Effector CD4-positive, alpha-beta T cell (primary cell): Measurements from ENCODE around the gene UNC5C.

Experiments
- DNase-seq: peaks from one replicate; pipeline ENCODE4 v3.0.0-alpha.2; 2020

Gene UNC5C

GRCh38 chr4:95546221-95546620 lies 2.6 kb downstream of the UNC5C start:
- no peak for DNase-seq

- no peak for DNase-seq
These were observed 3.2 kb downstream of the UNC5C start for GRCh38 chr4:95545546-95545945.

GRCh38 chr4:95544113-95545103 lies 4.4 kb downstream of the UNC5C start:
- no peak for DNase-seq

GRCh38 chr4:95541889-95542607 lies 6.7 kb downstream of the UNC5C start:
- no peak for DNase-seq

- no peak for DNase-seq
These were observed 7.7 kb downstream of the UNC5C start for GRCh38 chr4:95541094-95541493.

- DNase-seq, result no peak
These were observed 8.5 kb downstream of the UNC5C start for GRCh38 chr4:95540227-95540626.

GRCh38 chr4:95539106-95539505 lies 9.7 kb downstream of the UNC5C start:
- no peak for DNase-seq

- DNase-seq, result no peak
These were observed 10.8 kb downstream of the UNC5C start for GRCh38 chr4:95537863-95538488.

- DNase-seq, result no peak
These were observed 11.6 kb downstream of the UNC5C start for GRCh38 chr4:95537191-95537590.

- DNase-seq, result no peak
These were observed 12.1 kb downstream of the UNC5C start for GRCh38 chr4:95536650-95537049.

GRCh38 chr4:95535180-95535579 lies 13.6 kb downstream of the UNC5C start:
- DNase-seq, result no peak

GRCh38 chr4:95534032-95534431 lies 14.7 kb downstream of the UNC5C start:
- DNase-seq, result no peak

GRCh38 chr4:95533254-95533653 lies 15.5 kb downstream of the UNC5C start:
- no peak for DNase-seq

GRCh38 chr4:95532305-95532704 lies 16.5 kb downstream of the UNC5C start:
- DNase-seq, result no peak

GRCh38 chr4:95531141-95531540 lies 17.6 kb downstream of the UNC5C start:
- DNase-seq, result no peak

GRCh38 chr4:95529946-95530345 lies 18.8 kb downstream of the UNC5C start:
- DNase-seq, result no peak

GRCh38 chr4:95528388-95528948 lies 20.3 kb downstream of the UNC5C start:
- no peak for DNase-seq

- no peak for DNase-seq
These were observed 22.7 kb downstream of the UNC5C start for GRCh38 chr4:95526075-95526474.

- DNase-seq, result no peak
These were observed 24.0 kb downstream of the UNC5C start for GRCh38 chr4:95524729-95525128.

- no peak for DNase-seq
These were observed 24.6 kb downstream of the UNC5C start for GRCh38 chr4:95524184-95524583.

GRCh38 chr4:95522682-95523530 lies 25.9 kb downstream of the UNC5C start:
- no peak for DNase-seq
